Fibroblast of gingiva (primary cell): ENCODE results near the gene SLC30A1.
"Not testable (repeated sequence)": the region's sequence is repeated elsewhere in the genome, so short reads cannot be mapped to it uniquely, and the experiment has no call there.

Experiments
- DNase-seq: peaks from one replicate; pipeline ENCODE4 v3.0.0-alpha.2; 2011; ENCODE audit warnings: low read depth

Gene SLC30A1

DNA sequence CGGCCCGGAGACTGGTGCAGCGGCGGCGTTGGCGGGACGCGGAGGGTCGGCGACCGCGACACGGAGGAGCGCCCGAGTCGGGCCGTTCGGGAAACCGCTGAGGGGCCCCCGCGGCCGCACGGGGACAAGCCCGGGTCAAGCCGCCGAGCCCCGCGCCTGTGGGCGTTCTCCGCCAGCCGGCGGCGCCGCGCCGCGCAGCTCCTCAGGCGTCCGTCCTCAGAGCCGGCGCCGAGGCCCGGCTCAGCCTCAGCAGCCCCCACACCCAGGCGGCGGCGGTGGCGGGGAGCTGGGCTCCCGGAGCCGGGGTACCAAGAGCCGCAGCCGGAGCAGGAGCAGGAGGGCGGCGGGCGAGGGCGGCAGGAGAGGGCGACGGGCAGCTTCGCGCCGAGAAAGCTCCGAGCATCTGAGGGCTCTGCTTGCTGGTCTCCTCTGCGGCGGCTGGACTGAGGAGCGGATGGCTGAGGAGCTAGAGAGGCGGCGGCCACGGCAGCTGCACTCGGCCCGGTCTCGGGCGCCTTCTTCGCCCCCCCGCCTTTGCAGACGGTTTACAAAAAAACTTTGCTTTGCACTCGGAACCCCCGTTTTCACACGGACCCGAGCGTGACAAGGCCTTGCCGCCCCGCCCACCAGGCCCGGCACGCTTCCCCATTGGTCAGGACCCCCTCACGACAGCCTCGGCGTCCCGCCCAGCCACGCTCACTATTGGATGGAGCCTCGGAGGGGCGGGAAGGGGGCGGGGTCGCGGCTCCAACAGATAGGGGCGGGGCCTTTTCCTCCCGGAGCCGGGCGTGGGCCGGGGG is at the start of gene SLC30A1:
Gene SLC30A1 (minus strand): TSS at position 522 of the 800 bp plus-strand sequence. CDS start 549 bp downstream, outside the sequence.
- peak; percentile 99 for DNase-seq

DNA sequence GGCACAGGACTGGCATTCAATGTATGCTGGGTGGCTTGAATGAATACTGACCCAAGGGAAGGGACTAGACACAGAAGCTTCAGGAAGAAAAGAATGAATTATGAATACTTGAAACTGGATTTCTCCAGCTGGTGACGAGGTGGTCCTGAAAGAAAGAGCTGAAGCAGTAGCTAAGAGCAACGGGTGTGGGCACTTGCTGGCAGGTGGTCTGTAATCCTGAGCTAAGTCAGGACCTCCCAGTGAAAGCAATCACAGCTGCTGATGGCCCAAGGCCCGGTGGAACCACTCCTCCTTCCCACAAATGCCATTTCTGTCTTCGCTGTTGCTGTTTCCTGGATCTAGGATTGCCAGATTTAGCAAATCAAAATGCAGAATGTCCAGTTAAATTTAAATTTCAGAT is 49.5 kb upstream of the SLC30A1 start:
- DNase-seq: no peak

GRCh38 chr1:211627259-211627658 is 48.3 kb upstream of the SLC30A1 start:
- DNase-seq: no peak

DNA sequence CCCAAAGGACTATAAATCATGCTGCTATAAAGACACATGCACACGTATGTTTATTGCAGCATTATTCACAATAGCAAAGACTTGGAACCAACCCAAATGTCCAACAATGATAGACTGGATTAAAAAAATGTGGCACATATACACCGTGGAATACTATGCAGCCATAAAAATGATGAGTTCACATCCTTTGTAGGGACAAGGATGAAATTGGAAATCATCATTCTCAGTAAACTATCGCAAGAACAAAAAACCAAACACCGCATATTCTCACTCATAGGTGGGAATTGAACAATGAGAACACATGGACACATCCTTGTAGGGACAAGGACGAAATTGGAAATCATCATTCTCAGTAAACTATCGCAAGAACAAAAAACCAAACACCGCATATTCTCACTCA is 46.9 kb upstream of the SLC30A1 start:
- DNase-seq: not testable (repeated sequence)

DNA sequence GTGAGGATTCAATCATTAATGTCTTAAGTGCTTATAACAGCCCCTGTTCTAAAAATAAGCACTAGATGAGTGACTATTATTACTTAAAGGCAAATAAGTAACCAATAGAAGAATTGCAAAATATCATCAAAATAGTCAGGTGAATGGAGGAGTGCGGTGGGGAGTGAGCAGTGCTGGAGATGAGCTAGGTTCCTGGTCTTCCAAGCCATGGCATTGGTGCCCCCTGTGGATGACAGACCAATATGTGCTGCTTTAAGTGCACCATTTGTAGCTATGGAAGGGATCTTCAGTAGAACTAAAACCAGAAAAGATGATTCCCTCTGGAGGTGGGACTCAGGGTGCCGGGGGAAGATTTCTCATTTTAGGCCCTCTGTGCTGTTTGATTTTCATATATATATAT is 46.1 kb upstream of the SLC30A1 start:
- peak; percentile 54 for DNase-seq

DNA sequence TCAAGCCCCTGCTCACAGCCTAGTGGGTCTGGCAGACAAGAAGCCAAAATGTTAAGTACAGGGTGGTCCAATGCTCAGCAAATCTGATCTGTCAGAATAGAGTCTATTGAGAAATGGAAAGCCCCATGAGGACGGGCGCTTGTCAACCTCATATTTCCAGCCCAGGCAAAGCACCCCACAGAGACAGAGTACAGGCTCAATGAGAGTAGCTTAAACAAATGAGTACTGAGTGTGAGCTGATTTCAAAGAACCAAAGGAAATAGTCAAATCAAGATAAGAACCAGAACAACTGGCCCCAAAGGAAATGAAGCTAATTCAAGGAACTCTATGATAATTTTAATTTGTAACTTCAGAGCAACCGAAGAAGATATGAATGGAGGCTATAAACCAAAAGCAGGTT is 44.6 kb upstream of the SLC30A1 start:
- no peak for DNase-seq

DNA sequence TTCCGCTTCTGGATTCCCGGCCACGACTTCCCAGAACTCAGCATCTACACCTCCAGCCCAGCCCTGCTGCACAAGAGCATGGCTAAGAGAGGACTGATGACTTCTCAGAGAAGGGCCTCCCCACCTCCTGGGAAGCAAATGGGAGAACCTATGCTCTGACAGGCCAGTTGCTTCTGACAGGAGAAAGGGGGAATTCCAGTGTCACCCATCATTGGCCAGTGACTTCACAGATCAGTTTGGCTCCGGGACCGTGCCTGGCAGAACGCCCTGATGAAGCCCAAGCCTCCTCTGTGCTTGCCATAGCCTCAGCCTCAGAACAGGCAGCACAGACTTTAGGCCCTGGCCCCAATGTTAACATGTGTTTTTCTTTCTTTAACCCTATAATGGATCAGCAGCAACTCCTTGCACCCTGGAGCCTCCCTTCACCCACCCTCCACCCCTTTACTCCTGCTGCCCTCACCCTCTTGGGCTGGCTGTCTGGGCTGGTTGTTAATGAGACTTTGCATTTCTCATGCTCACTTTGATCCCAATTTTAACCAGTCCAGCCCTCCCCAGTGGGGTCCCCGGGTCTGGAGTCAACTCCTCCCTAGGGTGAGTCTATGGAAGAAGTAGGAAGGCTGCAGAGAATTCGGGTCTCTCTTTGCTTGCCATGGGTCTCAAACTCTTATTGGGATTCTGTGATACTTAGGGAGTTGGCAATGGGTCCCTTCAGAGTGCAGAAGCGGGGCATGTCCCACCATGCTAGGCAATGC is 42.7 kb upstream of the SLC30A1 start:
- DNase-seq: no peak

- DNase-seq: no peak
Observed at GRCh38 chr1:211620097-211620496, 41.1 kb upstream of the SLC30A1 start.

- DNase-seq: no peak
Observed at GRCh38 chr1:211619033-211619996, 40.4 kb upstream of the SLC30A1 start.

- DNase-seq: no peak
Observed at GRCh38 chr1:211616965-211617297, 38.0 kb upstream of the SLC30A1 start.

- DNase-seq: peak; percentile 42
Observed at GRCh38 chr1:211616231-211616964, 37.4 kb upstream of the SLC30A1 start.

DNA sequence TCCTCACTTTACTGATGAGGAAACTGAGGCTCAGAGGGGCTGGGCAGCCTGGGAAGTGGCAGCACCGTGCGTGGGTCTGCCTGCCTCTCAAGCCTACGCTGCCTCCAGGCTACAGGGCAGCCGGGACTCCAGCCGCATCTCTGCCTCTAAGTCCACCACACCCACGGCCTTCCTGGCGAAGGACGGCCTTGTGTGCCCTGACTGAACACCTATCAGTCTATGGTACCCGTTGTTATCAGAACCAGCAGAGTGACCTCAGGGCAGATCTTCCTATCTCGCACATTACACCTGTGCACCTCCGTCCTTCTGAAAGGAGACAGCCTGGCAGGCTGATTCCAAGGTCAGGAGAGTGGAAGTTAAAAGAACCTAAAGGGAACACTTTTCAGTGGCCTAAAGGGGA is 35.7 kb upstream of the SLC30A1 start:
- no peak for DNase-seq

DNA sequence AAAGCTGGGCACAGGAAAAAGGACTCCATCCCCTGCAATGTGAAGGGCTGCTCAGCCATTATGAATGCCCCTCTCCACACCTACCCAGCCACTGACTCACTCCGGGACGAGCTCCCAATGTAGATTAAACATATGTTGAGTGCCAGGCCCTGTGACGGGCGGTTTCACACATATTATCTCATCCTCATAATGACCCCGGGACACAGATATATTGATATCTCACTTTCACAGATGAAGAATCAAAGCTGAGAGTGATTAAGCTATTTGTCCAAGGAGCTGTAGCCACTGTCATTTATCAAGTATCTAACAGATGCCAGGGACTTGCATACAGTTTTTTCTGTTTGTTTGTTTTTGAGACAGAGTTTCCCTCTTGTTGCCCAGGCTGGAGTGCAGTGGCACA is 35.0 kb upstream of the SLC30A1 start:
- DNase-seq: no peak

DNA sequence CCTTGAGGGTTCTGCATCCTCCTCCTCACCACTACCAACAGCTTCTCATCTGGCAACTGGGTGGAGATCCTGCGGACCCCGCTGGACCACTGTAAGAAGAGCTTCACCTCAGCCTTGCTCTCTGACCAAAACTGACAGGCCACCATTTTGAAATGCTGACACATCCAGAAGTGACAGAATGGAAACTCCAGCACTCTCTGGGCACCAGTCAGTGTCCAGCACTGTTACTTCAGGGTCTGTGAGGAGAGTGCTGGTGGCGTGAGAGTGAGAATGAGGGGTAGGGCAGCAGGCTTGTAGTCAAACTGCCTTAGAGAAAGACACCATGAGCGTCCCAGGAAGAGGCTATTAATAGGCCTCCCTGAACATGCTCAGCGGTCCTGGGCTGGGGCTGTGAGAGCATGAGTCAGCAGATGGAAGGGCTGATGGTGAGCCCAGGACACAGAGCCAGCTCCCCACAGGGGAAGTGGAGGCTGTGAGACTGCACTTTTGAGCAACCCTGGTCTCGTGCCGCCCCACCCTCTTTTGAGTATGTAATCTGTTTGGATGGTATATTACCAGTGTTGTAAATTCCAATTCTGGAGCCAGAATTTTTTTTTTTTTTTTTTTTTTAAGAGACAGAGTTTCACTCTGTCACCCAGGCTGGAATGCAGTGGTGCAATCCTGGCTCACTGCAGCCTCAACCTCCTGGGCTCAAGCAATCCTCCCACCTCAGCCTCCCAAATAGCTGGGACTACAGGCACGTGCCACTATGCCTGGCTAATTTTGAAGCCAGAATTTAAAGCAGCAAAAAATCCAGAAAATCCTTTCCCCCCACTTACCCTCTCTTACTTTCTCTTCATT is 34.4 kb upstream of the SLC30A1 start:
- DNase-seq: peak; percentile 99

DNA sequence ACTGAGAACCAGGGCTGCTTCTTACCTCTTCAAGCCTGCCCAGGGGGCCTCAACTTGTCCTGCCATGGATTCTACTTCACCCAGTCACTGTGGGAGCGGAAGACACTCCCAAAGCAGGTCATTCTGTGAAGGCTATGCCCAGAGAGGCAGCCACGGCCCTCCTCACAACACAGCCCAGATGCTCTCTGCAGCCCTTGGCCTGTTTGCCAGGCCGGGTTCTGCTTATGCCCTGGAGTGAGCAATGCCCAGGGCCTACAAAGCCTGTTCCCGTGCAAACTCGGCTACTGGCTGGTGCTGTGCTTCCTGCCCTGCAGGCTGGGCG is 33.8 kb upstream of the SLC30A1 start:
- no peak for DNase-seq

- DNase-seq: no peak
Observed at GRCh38 chr1:211611818-211612217, 32.9 kb upstream of the SLC30A1 start.

DNA sequence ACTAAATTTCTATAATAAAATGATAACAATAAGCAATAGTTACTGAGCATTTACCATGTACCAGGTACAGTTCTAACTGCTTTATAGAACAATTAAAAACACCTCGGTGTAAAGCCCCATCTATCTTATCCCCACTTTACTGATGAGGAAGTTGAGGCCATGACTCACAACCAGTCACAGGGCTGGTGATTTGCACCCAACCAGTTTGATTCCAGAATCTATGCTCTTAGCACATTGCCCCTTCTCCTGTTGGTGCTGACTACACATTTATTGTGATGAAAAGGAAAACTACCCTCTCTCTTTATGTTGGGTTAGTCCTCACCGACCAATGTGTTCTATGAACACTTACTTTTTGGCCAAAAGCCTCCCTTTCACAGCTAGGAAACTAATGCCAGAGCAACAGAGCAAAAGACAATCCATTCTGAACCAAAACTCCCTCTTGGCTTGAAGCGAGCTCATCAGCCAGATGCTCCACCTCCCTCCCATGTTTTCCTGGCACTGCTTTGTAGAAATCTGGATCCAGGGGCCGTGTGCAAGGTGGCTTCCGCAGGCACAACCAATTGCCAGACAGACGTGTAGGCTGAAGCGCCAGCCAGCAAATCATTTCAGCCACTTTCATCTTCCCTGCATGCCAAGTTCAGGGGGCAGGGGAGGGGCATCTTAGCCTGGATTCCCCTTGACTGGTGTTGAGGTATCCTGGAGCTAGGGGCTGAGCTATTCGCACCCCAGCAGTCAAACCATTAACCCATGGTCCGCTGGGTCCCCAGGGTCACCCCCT is 32.0 kb upstream of the SLC30A1 start:
- DNase-seq: peak; percentile 66

GRCh38 chr1:211609120-211610024 is 30.4 kb upstream of the SLC30A1 start:
- DNase-seq: no peak
